Measurements from ENCODE around the gene DOCK2.
"Not testable (repeated sequence)": the region's sequence is repeated elsewhere in the genome, so short reads cannot be mapped to it uniquely, and the experiment has no call there.

Gene DOCK2

DNA sequence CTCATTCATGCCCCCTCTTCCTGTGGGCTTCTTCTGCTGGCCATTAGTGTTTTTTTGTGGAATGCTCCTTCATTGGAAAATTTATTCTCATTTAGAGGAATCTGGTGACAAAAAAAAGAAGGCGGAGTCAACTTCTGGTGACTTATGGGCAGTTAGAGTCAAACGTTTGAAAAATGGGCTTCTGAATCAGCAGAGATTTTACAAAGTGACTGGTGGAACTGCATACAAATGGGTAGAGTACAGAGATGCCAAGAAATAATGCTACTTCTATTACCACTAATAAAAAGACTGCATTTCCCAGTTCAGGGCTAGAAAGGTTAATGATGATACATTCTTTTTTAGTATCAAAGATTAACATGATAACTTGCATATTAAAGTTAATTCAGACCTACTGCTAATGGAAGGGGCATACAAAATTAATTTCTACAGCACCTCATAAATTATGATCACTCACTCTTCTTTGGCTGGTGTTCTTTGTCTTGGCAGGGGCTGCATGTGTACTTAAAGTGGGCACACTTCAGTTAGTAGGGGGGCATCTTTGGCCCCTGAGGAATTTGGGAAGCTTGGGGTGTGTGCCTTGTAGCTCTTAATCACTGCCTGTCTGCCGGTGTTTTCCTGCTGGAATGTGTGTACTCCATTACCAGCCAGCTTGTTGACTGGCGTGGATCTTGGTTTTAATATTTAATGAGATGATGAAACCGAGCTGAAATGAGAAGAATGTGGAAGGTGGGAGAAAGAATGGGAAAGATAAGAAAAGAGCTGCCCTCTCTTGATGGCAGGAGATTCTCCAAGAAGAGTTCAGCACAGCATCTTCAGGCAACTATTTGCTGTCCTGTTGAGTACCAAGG, 148.9 kb downstream of the DOCK2 start:
- peak; percentile 67 for DNase-seq (ENCODE audit: low spot score)
- peak; percentile 56 for FAIRE-seq

DNA sequence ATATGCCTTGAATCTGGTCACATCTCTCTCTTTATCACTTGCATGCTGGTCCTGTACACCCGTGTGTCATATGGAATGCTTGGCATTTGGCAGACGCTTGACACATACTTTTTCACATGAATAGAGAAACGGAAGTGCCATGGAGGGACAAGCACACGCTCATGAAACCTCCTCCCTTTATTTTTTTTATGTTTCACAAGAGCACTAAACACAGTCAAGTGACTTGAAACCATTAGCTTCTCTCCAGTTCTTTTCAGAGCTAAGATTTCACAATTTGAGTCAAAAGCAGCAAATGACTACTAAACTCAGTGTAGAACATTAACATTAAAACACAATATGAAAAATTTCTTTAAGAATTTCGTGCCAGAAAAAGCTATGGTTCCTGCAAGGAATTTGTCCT, 151.1 kb downstream of the DOCK2 start:
- FAIRE-seq = peak; percentile 86
- DNase-seq (ENCODE audit: low spot score) = peak; percentile 89

GRCh38 chr5:169789417-169789940, 152.4 kb downstream of the DOCK2 start:
- no peak for DNase-seq (ENCODE audit: low spot score)
- FAIRE-seq = no peak

GRCh38 chr5:169791251-169791650, 154.2 kb downstream of the DOCK2 start:
- DNase-seq (ENCODE audit: low spot score) = peak; percentile 83
- FAIRE-seq = peak; percentile 98

GRCh38 chr5:169795338-169795737, 158.3 kb downstream of the DOCK2 start:
- FAIRE-seq (no peak), DNase-seq (ENCODE audit: low spot score) (no peak)

DNA sequence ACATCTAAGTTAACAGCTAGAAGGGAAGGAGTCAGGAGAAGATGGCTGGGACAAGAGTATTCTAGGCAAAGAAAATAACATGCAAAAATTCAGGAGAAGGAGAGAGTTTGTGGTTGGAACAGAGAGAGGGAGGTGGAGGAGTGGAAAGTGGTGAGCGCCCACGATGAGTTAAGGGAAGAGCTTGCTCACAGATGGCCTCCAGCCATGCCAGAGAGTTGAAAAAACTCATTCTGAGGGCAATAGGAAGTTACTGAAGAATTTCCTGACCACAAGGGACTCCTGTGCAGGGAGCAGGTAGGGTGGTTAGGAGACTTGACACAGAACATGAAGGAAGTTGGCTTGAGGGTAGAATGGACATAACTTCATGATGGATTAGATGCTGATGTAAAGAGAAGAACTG, 159.7 kb downstream of the DOCK2 start:
- FAIRE-seq = peak; percentile 20

DNA sequence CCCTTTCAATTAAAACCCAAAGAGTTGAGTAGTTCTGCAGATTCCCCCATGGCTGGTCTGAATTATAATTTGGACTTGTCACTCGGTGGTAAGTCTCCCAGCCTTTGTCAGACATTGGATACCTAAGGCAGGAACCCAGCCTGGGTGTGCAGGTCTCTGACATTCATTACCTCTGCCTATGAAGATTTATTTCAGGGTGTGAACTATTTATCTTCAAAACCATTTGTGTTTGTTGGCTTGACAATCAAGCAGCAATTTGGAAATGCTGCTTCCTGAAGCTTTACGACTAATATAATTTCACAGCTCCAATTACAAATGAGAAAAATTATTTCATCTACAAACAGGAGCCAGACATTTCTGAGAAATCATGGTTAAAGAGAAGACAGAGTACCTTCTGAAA, 160.5 kb downstream of the DOCK2 start:
- no peak for FAIRE-seq
- no peak for DNase-seq (ENCODE audit: low spot score)

More for the DNA sequence above, 159.7 kb downstream of the DOCK2 start:
- peak; percentile 41 for DNase-seq (ENCODE audit: low spot score)

DNA sequence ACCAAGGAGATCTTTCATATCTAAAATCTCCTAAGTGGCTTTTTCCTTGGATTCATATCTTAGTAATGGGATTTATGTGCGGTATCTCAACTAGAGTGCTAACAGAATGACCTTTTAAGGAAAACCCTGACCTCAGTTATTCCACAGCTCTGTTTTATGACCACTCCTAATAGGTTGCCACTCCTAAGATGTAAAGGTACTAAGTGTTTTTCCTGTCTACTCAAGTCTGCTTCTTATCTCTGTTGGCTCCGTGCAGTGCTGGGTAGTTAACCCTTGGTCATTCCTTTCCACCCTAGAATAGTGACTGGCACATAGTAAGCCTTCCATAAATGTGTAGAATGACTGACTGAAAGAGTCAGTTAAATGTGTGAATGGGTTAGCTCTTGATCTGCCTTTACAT, 161.4 kb downstream of the DOCK2 start:
- DNase-seq (ENCODE audit: low spot score) (no peak), FAIRE-seq (no peak)

- FAIRE-seq (no peak), DNase-seq (ENCODE audit: low spot score) (no peak)
Observed at GRCh38 chr5:169798906-169799660, 162.0 kb downstream of the DOCK2 start.

DNA sequence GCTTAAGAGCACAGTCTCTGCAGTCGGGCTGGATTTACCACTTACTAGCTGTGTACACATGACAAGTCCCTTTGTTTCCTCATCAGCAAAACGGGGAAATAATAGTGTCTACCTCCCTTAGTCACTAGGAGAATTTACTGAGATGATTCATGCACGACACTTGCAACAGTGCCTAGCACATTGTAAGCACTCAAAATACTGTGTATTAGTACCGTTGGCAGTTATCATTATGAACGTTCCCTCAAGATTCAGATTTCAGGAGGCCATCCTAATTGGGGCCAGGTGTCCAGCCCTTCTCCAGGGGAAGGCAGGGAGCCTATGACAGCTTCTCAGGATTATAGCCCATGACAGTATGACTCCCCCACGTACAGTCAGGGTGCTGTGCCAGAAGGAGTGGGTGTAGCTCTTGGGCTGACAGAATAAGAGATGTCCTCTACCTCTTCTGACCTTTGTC, 164.3 kb downstream of the DOCK2 start:
- DNase-seq (ENCODE audit: low spot score) (peak; percentile 51), FAIRE-seq (no peak)

DNA sequence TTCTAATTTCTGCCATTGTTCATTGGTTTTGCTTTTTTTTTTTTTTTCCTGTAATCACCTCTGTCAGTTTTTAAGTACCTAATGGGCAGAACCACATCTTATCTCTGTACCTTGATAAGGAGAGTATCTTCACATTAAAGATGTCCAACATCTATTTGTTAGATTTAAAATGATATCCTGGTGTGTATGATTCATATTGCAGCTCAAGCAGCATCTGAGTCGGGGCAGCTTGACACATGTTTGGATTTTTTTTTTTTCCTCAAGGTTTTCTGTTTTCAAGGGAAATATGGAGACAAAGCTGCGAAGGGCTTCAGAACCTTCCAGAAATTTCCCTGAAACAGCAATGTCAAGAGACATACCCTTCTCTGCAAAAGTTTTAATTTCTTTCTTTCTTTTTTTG, 164.7 kb downstream of the DOCK2 start:
- FAIRE-seq = no peak

GRCh38 chr5:169803077-169803981, 166.3 kb downstream of the DOCK2 start:
- peak; percentile 31 for DNase-seq (ENCODE audit: low spot score)
- no peak for FAIRE-seq

More for the DNA sequence above, 164.7 kb downstream of the DOCK2 start:
- DNase-seq (ENCODE audit: low spot score) = no peak

DNA sequence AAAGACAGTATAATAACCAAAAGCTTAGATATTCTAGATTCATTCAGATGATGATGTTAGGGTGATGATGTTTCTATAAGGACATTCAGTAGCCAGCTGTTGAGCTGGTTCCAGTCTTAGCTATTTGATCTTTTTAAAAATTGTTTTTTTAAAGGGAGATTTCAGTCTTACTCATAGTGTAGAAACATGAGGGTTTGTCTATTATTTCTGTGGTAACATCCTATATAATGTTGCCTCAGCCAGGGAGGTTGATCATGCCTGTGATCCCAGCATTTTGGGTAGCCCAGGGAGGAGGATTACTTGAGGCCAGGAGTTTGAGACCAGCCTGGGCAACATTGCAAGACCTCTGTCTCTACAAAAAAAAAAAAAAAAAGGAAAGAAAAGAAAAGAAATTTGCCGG, 167.8 kb downstream of the DOCK2 start:
- no peak for DNase-seq (ENCODE audit: low spot score)
- FAIRE-seq = no peak

- DNase-seq (ENCODE audit: low spot score) (peak; percentile 39), FAIRE-seq (no peak)
Observed at GRCh38 chr5:169805527-169805934, 168.5 kb downstream of the DOCK2 start.

DNA sequence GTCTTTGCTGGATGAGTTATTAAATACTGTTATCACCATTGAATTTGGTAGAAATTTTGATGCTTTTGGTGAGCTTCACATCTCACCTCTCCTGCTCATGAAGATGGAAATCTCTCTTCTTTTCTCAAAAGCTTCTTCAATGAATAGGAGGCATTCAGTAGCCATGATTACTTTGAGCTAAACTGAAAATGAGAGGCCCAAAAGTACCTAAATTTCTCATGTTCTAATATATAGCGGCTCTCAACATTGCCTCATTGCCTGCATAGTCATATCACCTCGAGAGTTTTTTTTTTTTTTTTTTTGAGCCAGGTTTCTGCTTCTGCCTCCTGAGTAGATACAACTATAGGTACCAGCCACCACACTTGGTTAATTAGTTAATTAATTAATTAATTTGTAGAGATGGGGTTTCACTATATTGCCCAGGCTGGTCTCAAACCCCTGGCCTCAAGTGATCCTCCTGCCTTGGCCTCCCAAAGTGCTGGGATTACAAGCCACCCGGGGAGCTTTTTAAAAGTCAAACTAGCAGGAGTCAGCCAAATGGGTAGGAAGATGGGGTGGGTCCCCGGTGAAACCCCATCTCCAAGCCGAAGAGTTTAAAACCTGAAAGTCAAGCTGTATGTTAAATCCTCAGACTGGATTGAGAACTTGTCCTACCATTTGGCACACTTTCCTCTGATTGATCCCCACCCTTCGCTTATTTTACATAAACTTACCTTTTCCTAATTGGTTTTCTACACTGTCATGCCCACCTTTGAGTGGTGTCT, 169.0 kb downstream of the DOCK2 start:
- DNase-seq (ENCODE audit: low spot score) (no peak), FAIRE-seq (no peak)

DNA sequence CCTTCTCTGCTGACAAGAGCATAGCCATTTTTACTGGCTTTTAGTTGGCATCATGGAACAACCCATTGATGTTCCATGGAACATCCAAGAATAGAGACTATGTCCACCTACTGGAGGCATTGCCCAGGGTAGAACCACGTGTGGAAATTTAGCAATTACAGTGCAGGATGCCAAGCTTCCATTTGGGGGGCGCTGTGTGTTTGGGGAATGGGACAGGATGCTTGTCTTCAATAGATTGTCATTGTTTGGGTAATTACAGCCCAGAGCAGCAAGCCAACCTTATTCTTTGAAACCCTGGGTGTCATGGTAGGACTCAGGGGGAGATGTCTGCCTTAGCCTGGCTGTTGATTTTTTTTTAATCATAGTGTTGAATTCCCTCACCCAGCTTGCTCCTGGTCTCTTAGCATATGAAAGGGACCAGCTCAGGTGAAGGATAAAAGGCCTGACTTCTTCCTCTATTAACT, 171.1 kb downstream of the DOCK2 start:
- DNase-seq (ENCODE audit: low spot score) (no peak), FAIRE-seq (no peak)

GRCh38 chr5:169808880-169809279, 171.8 kb downstream of the DOCK2 start:
- not testable (repeated sequence) for FAIRE-seq; DNase-seq (ENCODE audit: low spot score)

DNA sequence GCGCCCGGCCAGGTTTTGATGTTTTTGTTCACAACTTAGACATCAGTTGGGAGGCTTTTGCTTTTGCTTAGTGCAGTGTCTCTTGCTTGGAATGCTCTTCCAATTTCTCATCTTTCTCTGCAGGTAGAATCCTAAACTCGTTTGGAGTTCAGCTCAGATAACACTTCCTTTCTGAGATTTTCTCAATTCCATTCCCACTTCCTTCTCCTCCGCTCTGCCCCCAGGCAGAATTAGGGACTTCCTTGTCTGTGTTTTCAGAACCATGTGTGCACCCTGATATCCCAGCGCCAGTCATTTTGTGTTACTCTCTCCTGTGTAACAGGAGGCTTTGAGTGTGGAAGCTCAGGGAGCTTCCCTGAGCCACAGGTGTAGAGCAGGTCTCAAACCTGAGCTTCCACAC, 172.2 kb downstream of the DOCK2 start:
- no peak for FAIRE-seq
- DNase-seq (ENCODE audit: low spot score) = no peak

GRCh38 chr5:169810524-169810923, 173.4 kb downstream of the DOCK2 start:
- DNase-seq (ENCODE audit: low spot score) (no peak), FAIRE-seq (no peak)

- DNase-seq (ENCODE audit: low spot score) (no peak), FAIRE-seq (no peak)
Observed at GRCh38 chr5:169811023-169811422, 173.9 kb downstream of the DOCK2 start.

All from RCC 7860 (cell line).